GM21529 (cell line): Measurements from ENCODE around the gene ATF7.

Experiments
- ATAC-seq: cut with Tn5 transposase; IDR thresholded peaks from one replicate; pipeline ENCODE4 v1.9.1; 2021; ENCODE audit not compliant: unreplicated experiment

Gene ATF7

GRCh38 chr12:53532524-53533445, 93.4 kb downstream of the ATF7 start:
- no peak for ATAC-seq

- no peak for ATAC-seq
These were observed 94.2 kb downstream of the ATF7 start for GRCh38 chr12:53532021-53532420.

- no peak for ATAC-seq
These were observed 95.3 kb downstream of the ATF7 start for GRCh38 chr12:53530920-53531319.

- ATAC-seq: no peak
These were observed 96.1 kb downstream of the ATF7 start for GRCh38 chr12:53530061-53530460.

- no peak for ATAC-seq
These were observed 101.7 kb downstream of the ATF7 start for GRCh38 chr12:53524476-53524875.

GRCh38 chr12:53523131-53523530, 103.1 kb downstream of the ATF7 start:
- ATAC-seq: no peak

GRCh38 chr12:53518381-53518780, 107.8 kb downstream of the ATF7 start:
- no peak for ATAC-seq

- ATAC-seq: no peak
These were observed 109.3 kb downstream of the ATF7 start for GRCh38 chr12:53516758-53517455.

GRCh38 chr12:53515291-53515680, 110.9 kb downstream of the ATF7 start:
- ATAC-seq: no peak

GRCh38 chr12:53514628-53515290, 111.4 kb downstream of the ATF7 start:
- ATAC-seq: no peak

- no peak for ATAC-seq
These were observed 112.3 kb downstream of the ATF7 start for GRCh38 chr12:53513712-53514410.

GRCh38 chr12:53510181-53510812, 115.9 kb downstream of the ATF7 start:
- ATAC-seq: no peak

- ATAC-seq: peak; percentile 87
These were observed 117.5 kb downstream of the ATF7 start for GRCh38 chr12:53508534-53509170.

GRCh38 chr12:53507603-53507885, 118.6 kb downstream of the ATF7 start:
- ATAC-seq: no peak

- ATAC-seq: no peak
These were observed 119.1 kb downstream of the ATF7 start, which contains the start of gene NPFF for GRCh38 chr12:53506881-53507602. TSS of gene NPFF (minus strand) at chr12:53507484. CDS start at chr12:53507474, 10 bp downstream.

GRCh38 chr12:53506450-53506785, 119.8 kb downstream of the ATF7 start:
- ATAC-seq: no peak

- no peak for ATAC-seq
These were observed 120.4 kb downstream of the ATF7 start for GRCh38 chr12:53505555-53506449.

- no peak for ATAC-seq
These were observed 121.1 kb downstream of the ATF7 start for GRCh38 chr12:53505086-53505485.
